ENCODE results near the gene OR6K6.

The OR6K6 gene

GRCh38 chr1:158803678-158804077, 49.2 kb downstream of the OR6K6 start:
- no peak for DNase-seq

Measured in CD4-positive, alpha-beta T cell treated with Interferon gamma for 1 hour (primary cell).